HCT116 (cell line): ENCODE results near the gene DNMT3L. TPM values are rescaled to one million over a fixed set of nuclear protein-coding genes. Genes with fewer than 3 reads are reported as not detected.

Experiments
- ATAC-seq: fragments of 200-7000 bp; cut with Tn5 transposase; 2 replicates; pipeline ENCODE4 v1.9.1; 2020; ENCODE audit warnings: mild to moderate bottlenecking, moderate library complexity
- BruUV-seq: library from RNA; stranded (reverse); fragments of 400-500 nt; replicated peaks from 2 replicates; lab custom pipeline; 2021; lab: Mats Ljungman, UMichigan
- CTCF ChIA-PET: fragments of 300-600 bp; sonication (Branson Sonifier 250); formaldehyde crosslinking; loops from one replicate; lab custom pipeline; 2021; ENCODE audit warnings: antibody characterized with exemption; lab: Charles Lee
- POLR2A ChIA-PET: fragments of 300-600, 350-600 bp; sonication (Branson Sonifier 250); formaldehyde crosslinking; loops from one replicate; lab custom pipeline; 2021; ENCODE audit warnings: antibody characterized with exemption; lab: Charles Lee
- RAD21 ChIA-PET, 2 experiments: fragments of 300-600 bp; sonication (Branson Sonifier 250); formaldehyde crosslinking; loops; one replicate each; lab custom pipeline; 2023; ENCODE audit warnings: low total read pairs in 2 of 2; ENCODE audit not compliant: uncharacterized antibody in 2 of 2, unreplicated experiment in 2 of 2, low non-redundant PET in 1 of 2; lab: Charles Lee
- DNase-seq: peaks from one replicate; pipeline ENCODE4 v3.0.0-alpha.2; 2010; ENCODE audit warnings: low read depth, low spot score
- H2AFZ ChIP-seq: fragments of 200-600 bp; shearing (Covaris generic), sonication (generic); 2 replicates; pipeline ENCODE4 v1.6.1; 2017; ENCODE audit warnings: low read depth, mixed run types, mixed read lengths, antibody characterized with exemption, low read length; ENCODE audit not compliant: poor library complexity, severe bottlenecking
- H3K27ac ChIP-seq: 2 replicates; pipeline ENCODE4 v1.5.1; 2012; ENCODE audit warnings: low read depth, low read length
- H3K27me3 ChIP-seq: fragments of 200-600 bp; sonication (generic); 2 replicates; pipeline ENCODE4 v1.6.1; 2016; ENCODE audit warnings: mixed run types, low read length, mixed read lengths; ENCODE audit not compliant: insufficient read depth
- H3K36me3 ChIP-seq, 2 experiments: fragments of 200-500 bp in 1 of 2; fragments of 200-600 bp in 1 of 2; sonication (Bioruptor generic) in 1 of 2; sonication (generic) in 1 of 2; 2 replicates each; pipeline versions ENCODE4 v1.5.1 to v1.6.1; 2014 to 2016; ENCODE audit warnings: low read length in 2 of 2, inconsistent platforms in 1 of 2, mixed read lengths in 1 of 2, mixed run types in 1 of 2; ENCODE audit not compliant: insufficient read depth in 2 of 2, control insufficient read depth in 1 of 2
- H3K4me1 ChIP-seq, 2 experiments: fragments of 200-600 bp in 1 of 2; sonication (generic) in 1 of 2; 2 replicates each; pipeline versions ENCODE4 v1.5.1 to v1.6.1; 2012 to 2017; ENCODE audit warnings: low read length in 2 of 2, inconsistent platforms in 1 of 2, mild to moderate bottlenecking in 1 of 2, mixed read lengths in 1 of 2, mixed run types in 1 of 2, moderate library complexity in 1 of 2; ENCODE audit not compliant: insufficient read depth in 2 of 2, control insufficient read depth in 1 of 2
- H3K4me2 ChIP-seq: fragments of 200-600 bp; sonication (generic); 2 replicates; pipeline ENCODE4 v1.6.1; 2017; ENCODE audit warnings: mixed run types, low read length, mixed read lengths
- H3K4me3 ChIP-seq, 2 experiments: fragments of 200-600 bp in 1 of 2; sonication (generic) in 1 of 2; replicated peaks in 1 of 2; 2 replicates each; pipeline ENCODE4 v1.5.1; 2011 to 2016; ENCODE audit warnings: low read length in 2 of 2, control low read depth in 1 of 2, low read depth in 1 of 2, mild to moderate bottlenecking in 1 of 2, mixed read lengths in 1 of 2, mixed run types in 1 of 2
- H3K79me2 ChIP-seq: fragments of 200-600 bp; sonication (generic); 2 replicates; pipeline ENCODE4 v1.6.1; 2017; ENCODE audit warnings: mild to moderate bottlenecking, mixed run types, low read length, moderate library complexity, mixed read lengths; ENCODE audit not compliant: insufficient read depth
- H3K9ac ChIP-seq: fragments of 200-600 bp; sonication (generic); 2 replicates; pipeline ENCODE4 v1.6.1; 2016; ENCODE audit warnings: low read length, mixed read lengths
- H3K9me2 ChIP-seq: fragments of 200-600 bp; sonication (generic), shearing (Covaris generic); 2 replicates; pipeline ENCODE4 v1.6.1; 2017; ENCODE audit warnings: mixed run types, mild to moderate bottlenecking, moderate library complexity; ENCODE audit not compliant: insufficient read depth
- H3K9me3 ChIP-seq, 2 experiments: fragments of 200-500 bp in 1 of 2; fragments of 200-600 bp in 1 of 2; sonication (Bioruptor generic) in 1 of 2; sonication (generic) in 1 of 2; 2 replicates each; pipeline ENCODE4 v1.6.1; 2014 to 2017; ENCODE audit warnings: low read length in 2 of 2, mixed read lengths in 2 of 2, inconsistent platforms in 1 of 2, low read depth in 1 of 2, mild to moderate bottlenecking in 1 of 2, mixed run types in 1 of 2, moderate library complexity in 1 of 2; ENCODE audit not compliant: control insufficient read depth in 1 of 2, insufficient read depth in 1 of 2
- H4K20me1 ChIP-seq: fragments of 200-600 bp; sonication (generic), shearing (Covaris generic); 2 replicates; pipeline ENCODE4 v1.6.1; 2017; ENCODE audit warnings: mixed run types, mild to moderate bottlenecking, moderate library complexity; ENCODE audit not compliant: insufficient read depth
- CTCF ChIP-seq, 3 experiments: fragments of 200-600 bp in 1 of 3; sonication (generic) in 1 of 3; IDR thresholded peaks in 2 of 3; conservative IDR thresholded peaks in 1 of 3; 2 replicates each; pipeline ENCODE4 v1.5.1; 2012 to 2017; ENCODE audit warnings: low read depth in 2 of 3, low read length in 2 of 3, antibody characterized with exemption in 1 of 3, borderline replicate concordance in 1 of 3, control low read depth in 1 of 3, mild to moderate bottlenecking in 1 of 3, mixed read lengths in 1 of 3, mixed run types in 1 of 3, moderate library complexity in 1 of 3; ENCODE audit not compliant: insufficient read depth in 1 of 3
- ELF1 ChIP-seq: IDR thresholded peaks from 2 replicates; pipeline ENCODE4 v1.6.1; 2012; ENCODE audit warnings: low read depth, borderline replicate concordance
- EZH2phosphoT487 ChIP-seq: fragments of 200-600 bp; IDR thresholded peaks from 2 replicates; pipeline ENCODE4 v1.6.1; 2018; ENCODE audit warnings: antibody characterized with exemption, borderline replicate concordance
- FOSL1 ChIP-seq: IDR thresholded peaks from 2 replicates; pipeline ENCODE4 v1.6.1; 2012; ENCODE audit warnings: low read depth
- POLR2AphosphoS5 ChIP-seq: IDR thresholded peaks from 2 replicates; pipeline ENCODE4 v1.6.1; 2011; ENCODE audit warnings: mild to moderate bottlenecking, low read depth, low read length, moderate library complexity
- intact Hi-C: fragments of 100-400 bp; cut with micrococcal nuclease; formaldehyde crosslinking; loops from 2 replicates; pipeline ENCODE4 v1.10.0; 2022
- total RNA-seq: library from RNA; stranded (reverse); gene quantifications from one replicate; pipeline ENCODE4 v1.2.1, GENCODE V29; 2021; ENCODE audit not compliant: unreplicated experiment
- TF ChIP-seq, protein P1 (sequence below): IDR thresholded peaks from 2 replicates; pipeline ENCODE4 v1.6.1; 2012; ENCODE audit warnings: low read depth

The DNMT3L gene
- total RNA-seq, 1 experiment from 2014 or later, result not detected

DNA sequence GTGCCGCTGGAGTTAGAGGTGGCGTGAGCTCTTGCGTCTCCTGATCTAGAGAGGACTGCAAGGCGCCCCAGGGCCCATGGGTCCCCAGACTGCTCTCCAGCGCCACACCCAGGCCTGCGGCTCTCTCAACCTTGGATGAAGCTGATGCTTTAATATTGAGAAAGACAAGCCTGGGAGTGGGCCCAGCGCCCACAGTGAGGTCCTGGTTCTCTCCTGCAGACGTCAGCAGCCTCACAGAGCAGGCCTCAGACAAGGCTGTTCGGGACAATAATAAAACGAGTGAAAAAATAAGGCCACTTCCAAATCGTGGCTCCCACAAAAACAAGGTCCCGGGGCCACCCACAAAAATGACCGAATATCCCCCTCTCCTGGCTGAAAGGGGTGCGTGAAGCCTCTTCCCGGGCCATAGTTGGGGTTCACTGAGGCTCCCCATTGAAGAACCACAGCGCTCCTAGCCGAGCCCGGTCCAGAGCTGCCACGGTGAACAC, 6.0 kb upstream of the DNMT3L start:
- no TSS peak for BruUV-seq
- no peaks in the 10 kb centered on the region for H3K36me3 ChIP-seq
- H3K4me1 ChIP-seq, result no peaks in the 10 kb centered on the region
- no peaks in the 10 kb centered on the region for H3K9me2 ChIP-seq
- no peak overlapping the region for H2AFZ ChIP-seq
- H3K4me3 ChIP-seq, result no peak overlapping the region
- DNase-seq (no peak), ATAC-seq (0 out of 2 replicates have a peak, but pooled peaks have one; percentile 30)
- CTCF ChIA-PET, result no interaction called here
- no peak overlapping the region for H3K9ac ChIP-seq
- POLR2A ChIA-PET, result no interaction called here
- no peaks in the 10 kb centered on the region for H4K20me1 ChIP-seq
- no peaks in the 10 kb centered on the region for H3K27me3 ChIP-seq
- no peaks in the 10 kb centered on the region for H3K9me3 ChIP-seq
- TF ChIP-seq ELF1 (no peak), POLR2AphosphoS5 (no peak), CTCF (IDR thresholded peaks at IDR 0.05 in 2 of 3, conservative IDR thresholded peaks at IDR 0.05 in 1 of 3; ENCODE audit: borderline replicate concordance in 1 of 3, insufficient read depth in 1 of 3, low read depth in 2 of 3, low read length in 2 of 3) (peak in 2 of 3 experiments; percentile 21 to 23; a peak in 3 of 6 replicates)
- intact Hi-C loops, result no loop called here
- no peak overlapping the region for H3K4me2 ChIP-seq
- RAD21 ChIA-PET, result no interaction called here
- H3K79me2 ChIP-seq, result no peaks in the 10 kb centered on the region
- no peak overlapping the region for H3K27ac ChIP-seq

GRCh38 chr21:44265734-44266270, 4.1 kb upstream of the DNMT3L start:
- ChIA-PET CTCF (no interaction called here), RAD21 (no interaction called here), POLR2A (no interaction called here)
- no peak for DNase-seq
- H3K79me2 ChIP-seq, result no peaks in the 10 kb centered on the region
- no peaks in the 10 kb centered on the region for H4K20me1 ChIP-seq
- no peak for ATAC-seq
- no peak overlapping the region for H3K9ac ChIP-seq
- BruUV-seq, result no TSS peak
- TF ChIP-seq FOSL1 (no peak), EZH2phosphoT487 (no peak)
- TF ChIP-seq, protein P1, sequence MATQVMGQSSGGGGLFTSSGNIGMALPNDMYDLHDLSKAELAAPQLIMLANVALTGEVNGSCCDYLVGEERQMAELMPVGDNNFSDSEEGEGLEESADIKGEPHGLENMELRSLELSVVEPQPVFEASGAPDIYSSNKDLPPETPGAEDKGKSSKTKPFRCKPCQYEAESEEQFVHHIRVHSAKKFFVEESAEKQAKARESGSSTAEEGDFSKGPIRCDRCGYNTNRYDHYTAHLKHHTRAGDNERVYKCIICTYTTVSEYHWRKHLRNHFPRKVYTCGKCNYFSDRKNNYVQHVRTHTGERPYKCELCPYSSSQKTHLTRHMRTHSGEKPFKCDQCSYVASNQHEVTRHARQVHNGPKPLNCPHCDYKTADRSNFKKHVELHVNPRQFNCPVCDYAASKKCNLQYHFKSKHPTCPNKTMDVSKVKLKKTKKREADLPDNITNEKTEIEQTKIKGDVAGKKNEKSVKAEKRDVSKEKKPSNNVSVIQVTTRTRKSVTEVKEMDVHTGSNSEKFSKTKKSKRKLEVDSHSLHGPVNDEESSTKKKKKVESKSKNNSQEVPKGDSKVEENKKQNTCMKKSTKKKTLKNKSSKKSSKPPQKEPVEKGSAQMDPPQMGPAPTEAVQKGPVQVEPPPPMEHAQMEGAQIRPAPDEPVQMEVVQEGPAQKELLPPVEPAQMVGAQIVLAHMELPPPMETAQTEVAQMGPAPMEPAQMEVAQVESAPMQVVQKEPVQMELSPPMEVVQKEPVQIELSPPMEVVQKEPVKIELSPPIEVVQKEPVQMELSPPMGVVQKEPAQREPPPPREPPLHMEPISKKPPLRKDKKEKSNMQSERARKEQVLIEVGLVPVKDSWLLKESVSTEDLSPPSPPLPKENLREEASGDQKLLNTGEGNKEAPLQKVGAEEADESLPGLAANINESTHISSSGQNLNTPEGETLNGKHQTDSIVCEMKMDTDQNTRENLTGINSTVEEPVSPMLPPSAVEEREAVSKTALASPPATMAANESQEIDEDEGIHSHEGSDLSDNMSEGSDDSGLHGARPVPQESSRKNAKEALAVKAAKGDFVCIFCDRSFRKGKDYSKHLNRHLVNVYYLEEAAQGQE, result no peak
- H2AFZ ChIP-seq, result no peak overlapping the region
- no peaks in the 10 kb centered on the region for H3K4me1 ChIP-seq
- H3K9me2 ChIP-seq, result no peaks in the 10 kb centered on the region
- no peaks in the 10 kb centered on the region for H3K27me3 ChIP-seq
- no peaks in the 10 kb centered on the region for H3K36me3 ChIP-seq
- H3K9me3 ChIP-seq, result no peaks in the 10 kb centered on the region
- no peak overlapping the region for H3K4me3 ChIP-seq
- intact Hi-C loops, result no loop called here
- no peak overlapping the region for H3K27ac ChIP-seq
- no peak overlapping the region for H3K4me2 ChIP-seq
